GM10266 (cell line): ENCODE results near the gene BEGAIN.

Experiments
- DNase-seq: peaks from one replicate; pipeline ENCODE4 v3.0.0; 2012; ENCODE audit errors: extremely low spot score
- CTCF ChIP-seq: IDR thresholded peaks from 2 replicates; pipeline ENCODE4 v1.5.1; 2012; ENCODE audit warnings: mild to moderate bottlenecking, low read depth; ENCODE audit not compliant: control insufficient read depth, insufficient read depth; ENCODE audit errors: missing control alignments

BEGAIN gene

GRCh38 chr14:100585448-100586152, 1.6 kb downstream of the BEGAIN start:
- DNase-seq, result no peak
- no peak for TF ChIP-seq CTCF

- no peak for TF ChIP-seq CTCF
- no peak for DNase-seq
These were observed 2.9 kb downstream of the BEGAIN start for GRCh38 chr14:100584056-100585031.

GRCh38 chr14:100583245-100583644, 4.0 kb downstream of the BEGAIN start:
- no peak for TF ChIP-seq CTCF
- no peak for DNase-seq

- no peak for DNase-seq
- TF ChIP-seq CTCF, result no peak
These were observed 4.6 kb downstream of the BEGAIN start for GRCh38 chr14:100582496-100583165.

- DNase-seq, result no peak
- no peak for TF ChIP-seq CTCF
These were observed 5.7 kb downstream of the BEGAIN start for GRCh38 chr14:100581228-100582145.
